GM21528 (cell line): ENCODE results near the gene ABO.
"Not testable (repeated sequence)": the region's sequence is repeated elsewhere in the genome, so short reads cannot be mapped to it uniquely, and the experiment has no call there.

ENCODE experiments used
- ATAC-seq: cut with Tn5 transposase; IDR thresholded peaks from one replicate; pipeline ENCODE4 v1.9.1; 2021; ENCODE audit warnings: mild to moderate bottlenecking, moderate library complexity; ENCODE audit not compliant: unreplicated experiment, low FRiP score

Gene ABO

GRCh38 chr9:133275105-133276000 is at the start of gene ABO:
Gene ABO, minus strand, starts transcription at chr9:133275201.
- ATAC-seq, result no peak

GRCh38 chr9:133323991-133324703 is 49.1 kb upstream of the ABO start:
- ATAC-seq, result no peak

DNA sequence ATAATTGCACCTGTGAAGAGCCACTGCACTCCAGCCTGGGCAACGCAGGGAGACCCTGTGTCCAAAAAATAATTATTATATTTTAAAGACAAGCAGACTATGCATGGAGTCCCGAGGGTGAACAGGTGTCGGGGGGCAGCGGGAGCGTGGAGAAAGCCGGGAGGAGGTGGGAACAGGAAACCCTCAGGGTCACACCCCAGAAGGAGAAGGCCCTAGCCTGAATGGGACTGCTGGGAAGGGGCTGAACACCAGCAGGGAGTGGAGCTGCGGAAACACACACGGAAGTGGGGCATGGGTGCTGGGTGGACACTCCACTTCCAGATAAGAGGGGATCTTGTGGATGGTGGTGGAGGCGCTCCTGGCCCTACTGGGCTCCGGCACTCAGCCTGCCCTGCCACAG is 48.2 kb upstream of the ABO start:
- ATAC-seq, result no peak

DNA sequence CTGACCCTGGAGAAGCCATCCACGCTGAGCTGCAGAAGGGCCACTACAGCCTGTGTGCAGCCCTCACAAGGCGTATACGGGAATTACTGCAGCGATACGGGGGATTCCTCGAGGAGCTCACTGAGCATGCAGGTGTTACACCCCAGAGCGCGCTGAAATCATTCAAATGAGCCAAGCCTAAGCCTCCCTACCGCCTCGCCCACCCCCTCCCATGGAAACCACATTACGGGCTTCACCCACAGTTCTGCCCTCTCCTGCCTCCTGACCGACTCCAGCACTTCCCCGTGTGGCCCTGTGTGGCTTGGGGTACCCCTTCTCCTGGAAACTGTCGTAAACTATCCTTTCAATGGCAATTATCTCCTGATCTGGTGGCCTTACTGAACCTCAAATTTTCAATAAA is 47.7 kb upstream of the ABO start:
- ATAC-seq, result no peak

DNA sequence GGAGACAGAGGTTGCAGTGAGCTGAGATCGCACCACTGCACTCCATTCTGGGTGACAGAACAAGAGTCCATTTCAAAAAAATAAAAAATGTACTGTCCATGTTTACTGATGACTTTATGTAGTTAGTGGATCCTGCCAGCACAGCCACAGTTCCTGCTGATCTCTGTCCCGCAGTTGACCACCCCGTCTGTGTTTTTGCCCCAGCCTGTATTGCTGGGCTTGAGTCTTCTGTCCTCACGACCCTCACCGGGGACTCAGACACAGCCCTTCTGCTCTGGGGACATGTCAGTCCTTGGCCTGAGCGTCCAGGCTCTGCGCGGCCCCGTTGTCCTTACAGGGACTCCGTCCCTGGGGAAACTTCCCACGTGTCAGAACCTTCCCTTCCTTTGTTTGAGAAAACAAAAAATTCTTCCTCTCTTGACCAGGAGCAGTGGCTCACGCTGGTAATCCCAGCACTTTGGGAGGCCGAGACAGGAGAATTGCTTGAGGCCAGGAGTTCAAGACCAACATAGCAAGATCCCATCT is 46.5 kb upstream of the ABO start:
- ATAC-seq, result no peak

DNA sequence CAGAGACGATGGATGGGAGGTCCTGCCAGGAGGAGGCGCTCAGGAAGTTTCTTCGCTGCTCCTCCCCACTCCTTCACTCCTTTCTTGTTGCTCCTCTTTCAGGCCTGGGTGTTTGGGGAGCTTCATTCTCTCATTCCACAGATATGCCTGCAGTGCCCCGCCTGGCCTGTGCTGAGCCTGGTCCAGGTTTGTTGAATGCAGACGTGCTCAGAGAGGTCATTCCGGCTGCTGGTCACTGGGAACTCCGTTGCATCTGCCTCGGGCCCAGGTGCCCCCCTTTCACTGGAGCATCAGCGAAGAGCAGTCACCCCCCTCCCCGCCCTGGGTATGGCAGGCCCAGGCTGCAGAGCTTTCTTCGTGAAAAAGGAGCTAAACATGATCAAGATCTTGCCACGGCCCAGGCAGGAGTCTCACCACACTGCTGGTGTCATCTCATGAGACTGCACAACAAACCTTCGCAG is 45.5 kb upstream of the ABO start:
- no peak for ATAC-seq

DNA sequence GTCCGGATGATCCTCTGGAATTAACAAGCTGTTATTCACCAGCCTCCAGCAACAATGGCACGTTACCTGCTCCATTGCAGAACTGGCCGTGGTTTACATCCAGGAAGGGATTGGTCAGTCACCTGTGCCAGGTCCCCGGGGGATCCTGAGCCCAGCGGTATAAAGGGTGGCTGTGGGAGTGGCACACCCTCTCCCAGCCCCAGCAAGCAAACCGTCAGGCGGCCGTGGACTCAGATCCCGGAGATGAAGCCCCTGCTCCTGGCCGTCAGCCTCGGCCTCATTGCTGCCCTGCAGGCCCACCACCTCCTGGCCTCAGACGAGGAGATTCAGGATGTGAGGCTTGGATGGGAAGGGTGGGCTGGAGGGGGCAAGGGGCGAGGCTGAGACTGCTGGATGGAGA is 42.5 kb upstream of the ABO start:
- not testable (repeated sequence) for ATAC-seq

- ATAC-seq, result no peak
Observed at GRCh38 chr9:133315997-133316396, 41.0 kb upstream of the ABO start.

DNA sequence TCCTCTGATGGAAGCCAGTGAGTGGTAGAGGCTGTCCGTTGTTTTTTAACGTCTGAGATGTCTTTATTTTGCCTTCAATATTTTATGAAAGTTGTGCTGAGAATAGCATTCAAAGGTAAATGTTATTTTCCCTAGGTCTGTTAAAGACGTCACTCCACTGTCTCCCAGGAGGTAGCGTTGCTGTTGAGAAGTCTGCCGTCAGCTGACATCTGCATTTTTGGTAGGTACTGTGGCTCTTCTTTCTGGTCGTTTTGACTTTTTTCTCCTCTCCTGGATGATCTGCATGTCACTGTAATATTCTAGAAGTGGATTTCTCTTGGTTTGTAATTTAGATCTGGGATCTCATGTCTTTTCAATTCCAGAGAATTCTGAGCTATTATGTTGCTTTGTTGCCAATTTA is 34.6 kb upstream of the ABO start:
- ATAC-seq, result no peak

DNA sequence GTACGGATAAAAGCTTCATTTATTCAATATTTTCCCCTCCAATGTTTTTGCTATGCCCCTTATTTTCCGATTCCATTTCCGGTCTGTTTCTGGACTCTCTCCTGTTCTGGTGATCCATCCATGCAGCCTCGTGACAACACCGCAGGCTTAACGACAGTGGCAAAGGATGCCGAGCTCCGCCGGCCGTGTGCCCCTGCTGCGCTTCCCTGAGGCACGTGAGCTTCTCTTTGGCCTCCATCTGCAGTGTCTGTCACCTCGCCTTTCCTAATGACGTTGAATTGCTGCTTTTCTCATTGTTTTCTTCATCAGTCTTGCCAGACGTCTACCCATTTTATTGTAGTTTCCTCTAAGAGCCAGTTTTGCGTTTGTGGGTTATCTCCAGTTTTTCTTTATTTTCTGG is 32.3 kb upstream of the ABO start:
- ATAC-seq, result no peak

DNA sequence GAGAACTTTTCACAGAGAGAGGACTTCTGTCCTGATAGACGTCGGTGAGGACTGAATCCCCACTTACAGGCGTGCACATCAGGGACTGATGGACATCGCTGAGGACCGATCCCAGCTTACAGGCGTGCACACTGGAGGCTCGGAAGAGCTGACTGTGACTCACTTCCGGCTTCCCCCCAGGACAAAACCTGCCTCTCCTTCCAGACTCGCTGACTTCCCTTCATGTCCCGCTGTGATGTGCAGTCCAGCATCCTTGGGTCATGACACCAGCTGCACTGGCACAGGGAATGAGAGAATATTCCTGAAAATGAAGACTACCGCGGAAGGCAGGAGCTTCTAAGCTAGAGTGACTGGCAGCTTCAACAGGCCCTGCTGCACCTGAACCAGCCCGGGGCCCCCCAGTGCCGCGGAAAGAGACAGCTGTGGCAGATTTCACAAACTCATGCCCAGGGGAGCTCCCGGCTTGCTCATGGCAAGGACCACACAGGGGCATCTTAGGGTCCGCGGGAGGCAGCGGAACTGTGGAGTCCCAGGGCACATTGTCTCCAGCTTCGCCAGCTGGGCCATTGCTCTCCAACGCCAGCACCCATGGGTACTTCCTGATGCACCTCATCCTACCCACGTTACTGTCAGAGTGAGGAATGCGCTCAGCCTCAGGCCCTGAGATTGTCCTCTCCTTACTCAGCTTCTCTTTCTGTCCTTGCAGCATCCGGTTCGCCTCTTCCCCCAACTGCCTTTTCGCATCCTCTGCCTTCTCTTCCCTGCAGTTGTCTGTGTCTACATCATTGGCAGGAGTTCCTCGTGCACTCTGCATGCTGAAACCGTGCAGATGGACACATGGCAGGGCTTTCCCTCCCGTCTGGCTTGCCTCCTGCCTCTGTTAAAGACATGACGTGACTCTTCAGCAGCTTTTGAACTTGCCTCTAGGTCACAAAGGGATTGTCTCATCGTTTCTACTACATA is 31.5 kb upstream of the ABO start:
- no peak for ATAC-seq

GRCh38 chr9:133305731-133306130 is 30.7 kb upstream of the ABO start:
- ATAC-seq, result no peak

- no peak for ATAC-seq
Observed at GRCh38 chr9:133304477-133305377, 29.7 kb upstream of the ABO start.

DNA sequence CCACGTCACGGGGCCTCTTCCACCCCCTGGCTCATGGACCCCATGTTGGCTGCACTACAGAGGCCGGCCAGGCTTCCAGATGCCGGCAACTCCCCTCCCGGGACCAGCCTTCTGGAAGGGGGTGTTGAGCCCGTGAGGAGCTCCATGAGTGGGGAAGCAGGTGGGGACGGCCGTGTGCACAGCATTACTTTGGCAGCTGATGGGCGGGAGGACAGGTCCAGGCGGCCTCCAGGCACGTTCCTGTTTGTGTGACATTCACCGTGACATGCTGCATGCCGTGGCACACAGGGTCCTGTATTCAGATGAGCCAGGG is 29.1 kb upstream of the ABO start:
- no peak for ATAC-seq

DNA sequence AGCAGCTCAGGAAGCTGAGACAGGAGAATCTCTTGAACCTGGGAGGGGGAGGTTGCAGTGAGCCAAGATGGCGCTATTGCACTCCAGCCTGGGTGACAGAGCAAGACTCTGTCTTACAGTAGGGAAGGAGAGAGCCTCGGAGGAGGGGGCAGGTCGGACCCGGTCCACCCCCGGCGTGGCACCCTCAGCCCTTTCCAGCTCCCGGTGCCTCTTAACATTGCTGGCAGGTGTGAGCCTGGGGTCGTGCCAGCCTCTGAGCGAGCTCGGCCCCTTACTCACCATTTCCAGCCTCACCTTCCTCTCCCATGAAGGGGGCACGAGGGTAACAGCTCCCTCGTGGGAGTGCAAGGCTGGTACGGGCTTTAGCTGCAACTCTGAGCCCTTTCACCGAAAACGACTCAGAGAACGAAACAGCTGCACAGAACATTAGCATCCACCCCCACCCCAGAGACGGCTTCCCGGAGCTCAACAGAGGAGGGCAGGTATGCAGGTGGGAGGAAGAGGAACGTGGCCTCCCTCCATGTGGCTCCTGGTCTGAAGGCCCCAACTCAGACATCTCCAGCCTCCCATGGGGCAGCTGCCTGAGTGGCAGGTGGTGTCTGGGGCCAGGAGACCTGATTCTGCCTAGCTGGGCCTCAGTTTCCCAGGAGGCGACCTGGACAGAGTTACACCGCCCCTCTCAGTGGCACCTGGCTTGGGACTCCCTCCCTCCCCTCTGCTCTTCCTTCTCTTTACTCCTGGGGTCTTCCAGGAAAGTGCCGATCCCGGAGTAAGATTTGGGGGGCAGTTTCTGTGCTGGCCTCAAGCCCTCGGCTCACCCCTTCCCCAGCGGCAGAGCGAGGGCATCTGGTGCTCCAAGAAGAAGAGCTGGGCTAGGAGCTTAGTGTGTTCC is 28.5 kb upstream of the ABO start:
- ATAC-seq, result no peak

DNA sequence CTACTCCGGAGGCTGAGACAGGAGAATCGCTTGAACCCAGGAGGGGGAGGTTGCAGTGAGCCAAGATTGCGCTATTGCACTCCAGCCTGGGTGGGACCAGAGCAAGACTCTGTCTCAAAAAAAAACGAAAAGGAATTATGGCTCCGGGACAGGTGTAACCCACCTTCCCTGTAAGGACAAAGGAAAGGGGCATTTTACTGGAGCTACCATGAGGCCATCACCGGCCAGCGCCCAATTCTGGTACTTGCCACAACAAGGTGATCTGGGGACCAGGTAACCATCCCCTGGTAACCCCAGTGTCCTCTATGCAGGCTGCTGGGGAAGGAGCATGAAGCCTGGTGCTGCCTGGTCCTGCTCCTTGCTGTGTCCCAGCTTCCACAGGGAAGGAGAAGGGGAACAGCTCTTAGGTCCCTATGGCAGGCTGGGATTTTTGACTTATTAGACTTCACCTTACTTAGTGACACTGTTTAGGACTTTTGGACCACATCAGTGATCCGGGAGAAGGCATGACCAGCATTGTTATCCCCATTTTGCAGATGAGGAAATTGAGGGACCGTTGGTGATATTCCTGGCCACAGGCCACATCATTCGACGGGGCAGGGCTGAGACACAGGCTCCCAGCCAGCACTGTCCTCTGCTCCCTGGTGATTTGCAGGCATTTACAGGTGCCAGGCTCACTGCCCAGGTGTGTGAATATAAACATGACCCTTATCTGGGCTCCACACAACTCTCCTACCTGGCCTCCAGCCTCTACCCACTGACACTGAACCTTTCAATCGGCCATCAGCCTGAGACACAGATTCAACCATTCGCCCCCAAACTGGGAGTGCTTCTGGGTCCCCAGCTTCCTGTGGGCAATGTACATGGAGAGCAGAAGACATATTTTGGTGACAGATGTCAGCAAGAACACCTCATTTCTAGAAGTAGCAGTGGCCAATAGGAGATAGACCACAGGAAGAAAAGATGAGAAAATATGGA is 26.5 kb upstream of the ABO start:
- ATAC-seq, result no peak

DNA sequence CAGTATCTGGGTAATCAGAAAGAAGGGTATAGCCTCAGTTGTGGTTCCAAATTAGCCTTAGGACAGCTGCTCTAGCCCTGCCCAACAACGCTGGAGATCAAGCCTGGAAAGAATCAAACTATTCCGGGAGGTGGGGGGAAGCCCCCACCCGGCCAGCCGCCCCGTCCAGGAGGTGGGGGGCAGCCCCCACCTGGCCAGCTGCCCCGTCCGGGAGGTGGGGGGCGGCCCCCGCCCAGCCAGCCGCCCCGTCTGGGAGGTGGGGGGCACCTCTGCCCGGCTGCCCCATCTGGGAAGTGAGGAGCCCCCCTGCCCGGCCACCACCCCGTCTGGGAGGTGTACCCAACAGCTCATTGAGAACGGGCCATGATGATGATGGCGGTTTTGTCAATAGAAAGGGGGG is 25.0 kb upstream of the ABO start:
- not testable (repeated sequence) for ATAC-seq
